Mesendoderm (in vitro differentiated cells): ENCODE results near the gene CAMSAP3.

Source experiments
- DNase-seq: peaks from one replicate; pipeline ENCODE4 v3.0.0; 2013
- H2AK5ac ChIP-seq: 2 replicates; pipeline ENCODE4 v1.6.1; 2013; ENCODE audit warnings: low read length, inconsistent platforms
- H2BK120ac ChIP-seq: 2 replicates; pipeline ENCODE4 v1.6.1; 2013; ENCODE audit warnings: low read depth, mild to moderate bottlenecking, low read length, moderate library complexity, mixed read lengths
- H2BK15ac ChIP-seq: replicated peaks from 2 replicates; pipeline ENCODE4 v1.6.1; 2013; ENCODE audit warnings: low read depth, mild to moderate bottlenecking, moderate library complexity
- H2BK5ac ChIP-seq: 2 replicates; pipeline ENCODE4 v1.6.1; 2013; ENCODE audit warnings: low read length, inconsistent platforms
- H3K18ac ChIP-seq: 2 replicates; pipeline ENCODE4 v1.6.1; 2013; ENCODE audit warnings: mild to moderate bottlenecking, low read length, mixed read lengths
- H3K23ac ChIP-seq: one replicate; pipeline ENCODE4 v1.6.1; 2013; ENCODE audit warnings: low read length
- H3K27ac ChIP-seq: 2 replicates; pipeline ENCODE4 v1.5.1; 2013; ENCODE audit warnings: low read depth, mild to moderate bottlenecking, inconsistent platforms, low read length, moderate library complexity
- H3K27me3 ChIP-seq: 2 replicates; pipeline ENCODE4 v1.6.1; 2013; ENCODE audit warnings: low read length, control low read depth, mild to moderate bottlenecking, inconsistent platforms; ENCODE audit not compliant: insufficient read depth, poor library complexity
- H3K36me3 ChIP-seq: 2 replicates; pipeline ENCODE4 v1.6.1; 2013; ENCODE audit warnings: low read length, inconsistent platforms; ENCODE audit not compliant: control insufficient read depth, insufficient read depth
- H3K4ac ChIP-seq: one replicate; pipeline ENCODE4 v1.6.1; 2013; ENCODE audit warnings: low read depth, mild to moderate bottlenecking, low read length, moderate library complexity
- H3K4me1 ChIP-seq: 2 replicates; pipeline ENCODE4 v1.6.1; 2013; ENCODE audit warnings: low read depth, low read length, inconsistent platforms; ENCODE audit not compliant: control insufficient read depth
- H3K4me2 ChIP-seq: 2 replicates; pipeline ENCODE4 v1.6.1; 2013; ENCODE audit warnings: low read length
- H3K4me3 ChIP-seq: 2 replicates; pipeline ENCODE4 v1.5.1; 2013; ENCODE audit warnings: mild to moderate bottlenecking, low read length
- H3K56ac ChIP-seq: one replicate; pipeline ENCODE4 v1.6.1; 2013; ENCODE audit warnings: low read length
- H3K79me1 ChIP-seq: 2 replicates; pipeline ENCODE4 v1.6.1; 2013; ENCODE audit warnings: low read length, inconsistent platforms
- H3K79me2 ChIP-seq: 2 replicates; pipeline ENCODE4 v1.6.1; 2013; ENCODE audit warnings: mild to moderate bottlenecking, low read length; ENCODE audit not compliant: control insufficient read depth, insufficient read depth
- H3K9ac ChIP-seq: 2 replicates; pipeline ENCODE4 v1.6.1; 2013; ENCODE audit warnings: low read length, inconsistent platforms
- H4K5ac ChIP-seq: one replicate; pipeline ENCODE4 v1.6.1; 2013; ENCODE audit warnings: low read length
- H4K8ac ChIP-seq: one replicate; pipeline ENCODE4 v1.6.1; 2013; ENCODE audit warnings: low read depth, mild to moderate bottlenecking, control low read depth, low read length, moderate library complexity
- WGBS: extraction: QIAGEN DNeasy Blood & Tissue Kit; methylation state at CpG from one replicate; pipeline ENCODE4 v1.1.7; 2013; ENCODE audit warnings: low lambda C conversion rate, missing lambda C conversion rate; ENCODE audit not compliant: insufficient coverage; ENCODE audit errors: extremely low coverage; 5-methylcytosine and 5-hydroxymethylcytosine counted together

The CAMSAP3 gene

DNA sequence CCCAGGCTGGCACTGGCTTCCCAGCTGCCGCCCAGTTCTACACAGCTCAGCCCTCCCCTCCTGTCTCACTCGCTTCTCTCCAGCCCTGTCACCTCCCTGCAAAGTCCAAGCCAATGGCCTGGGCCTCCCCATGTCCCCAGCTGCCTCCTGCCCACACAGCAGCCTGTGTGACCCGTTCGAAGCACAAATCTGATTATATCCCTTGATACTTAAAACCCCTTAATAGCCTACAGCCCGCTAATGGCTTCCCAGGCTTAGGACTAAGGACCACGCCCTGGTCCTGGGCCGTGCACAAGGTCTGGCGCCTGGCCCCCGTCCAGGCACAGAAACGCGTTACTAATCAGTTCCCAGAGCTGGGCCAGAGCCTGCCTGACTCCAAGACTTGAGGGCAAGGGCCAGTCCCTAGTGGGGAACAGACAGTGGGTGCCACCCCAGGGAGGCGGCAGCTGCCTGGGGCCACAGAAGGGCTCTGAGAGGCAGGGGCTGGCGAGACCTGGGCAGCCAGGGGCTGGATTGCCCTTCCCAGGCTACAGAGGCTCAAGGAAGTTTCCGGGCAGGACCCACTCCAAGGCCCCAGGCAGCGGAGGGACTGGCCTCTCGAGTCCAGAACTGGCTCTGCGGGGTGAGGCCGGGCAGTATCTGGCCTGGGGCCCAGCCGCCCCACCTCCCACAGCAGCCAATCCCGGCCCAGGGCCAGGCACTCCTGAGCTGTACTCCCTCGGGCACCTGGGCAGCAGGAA lies 23.3 kb downstream of the CAMSAP3 start:
- H3K18ac ChIP-seq: no peak overlapping the region
- H4K8ac ChIP-seq: no peak overlapping the region
- no peak for DNase-seq
- no peaks in the 10 kb centered on the region for H3K4me1 ChIP-seq
- H3K56ac ChIP-seq: no peak overlapping the region
- H3K4me2 ChIP-seq: no peak overlapping the region
- no peak overlapping the region for H2BK5ac ChIP-seq
- no CpG with 5 or more reads among the region's 21 CpGs for WGBS
- no peaks in the 10 kb centered on the region for H3K27me3 ChIP-seq
- H3K79me2 ChIP-seq: no peaks in the 10 kb centered on the region
- H3K36me3 ChIP-seq: peaks cover 9% of the 10 kb centered on the region
- H3K27ac ChIP-seq: no peak overlapping the region
- H4K5ac ChIP-seq: no peak overlapping the region
- H3K9ac ChIP-seq: no peak overlapping the region
- no peak overlapping the region for H2AK5ac ChIP-seq
- no peaks in the 10 kb centered on the region for H3K79me1 ChIP-seq
- H3K23ac ChIP-seq: no peak overlapping the region
- no peak overlapping the region for H3K4me3 ChIP-seq
- H3K4ac ChIP-seq: no peak overlapping the region
- no peak overlapping the region for H2BK120ac ChIP-seq
- H2BK15ac ChIP-seq: no peak overlapping the region

- H2AK5ac ChIP-seq: no peak overlapping the region
- no peak overlapping the region for H3K18ac ChIP-seq
- no peak overlapping the region for H2BK15ac ChIP-seq
- no peak overlapping the region for H4K8ac ChIP-seq
- no peak overlapping the region for H3K56ac ChIP-seq
- H3K4me1 ChIP-seq: no peaks in the 10 kb centered on the region
- H3K79me2 ChIP-seq: no peaks in the 10 kb centered on the region
- H3K23ac ChIP-seq: no peak overlapping the region
- no peak overlapping the region for H2BK120ac ChIP-seq
- no peak overlapping the region for H3K27ac ChIP-seq
- H3K4me2 ChIP-seq: no peak overlapping the region
- H3K27me3 ChIP-seq: no peaks in the 10 kb centered on the region
- no peak overlapping the region for H3K4me3 ChIP-seq
- H3K36me3 ChIP-seq: peaks cover 9% of the 10 kb centered on the region
- no peak overlapping the region for H4K5ac ChIP-seq
- DNase-seq: no peak
- no peak overlapping the region for H3K4ac ChIP-seq
- no peaks in the 10 kb centered on the region for H3K79me1 ChIP-seq
- no peak overlapping the region for H2BK5ac ChIP-seq
- no CpG with 5 or more reads among the region's 48 CpGs for WGBS
- H3K9ac ChIP-seq: no peak overlapping the region
These were observed 24.2 kb downstream of the CAMSAP3 start for GRCh38 chr19:7619671-7620441.

- Histone ChIP-seq H4K5ac (no peak overlapping the region), H3K4ac (no peak overlapping the region), H3K56ac (no peak overlapping the region), H3K4me3 (no peak overlapping the region), H4K8ac (no peak overlapping the region), H3K4me1 (no peaks in the 10 kb centered on the region), H2BK15ac (no peak overlapping the region), H3K27me3 (no peaks in the 10 kb centered on the region), H3K23ac (no peak overlapping the region), H2BK5ac (no peak overlapping the region), H3K36me3 (peaks cover 9% of the 10 kb centered on the region), H3K79me1 (no peaks in the 10 kb centered on the region), H2BK120ac (no peak overlapping the region), H2AK5ac (no peak overlapping the region), H3K4me2 (no peak overlapping the region), H3K18ac (no peak overlapping the region), H3K9ac (no peak overlapping the region), H3K79me2 (no peaks in the 10 kb centered on the region), H3K27ac (no peak overlapping the region)
- DNase-seq: no peak
- no CpG with 5 or more reads among the region's 57 CpGs for WGBS
These were observed 25.1 kb downstream of the CAMSAP3 start for GRCh38 chr19:7620442-7621412.

DNA sequence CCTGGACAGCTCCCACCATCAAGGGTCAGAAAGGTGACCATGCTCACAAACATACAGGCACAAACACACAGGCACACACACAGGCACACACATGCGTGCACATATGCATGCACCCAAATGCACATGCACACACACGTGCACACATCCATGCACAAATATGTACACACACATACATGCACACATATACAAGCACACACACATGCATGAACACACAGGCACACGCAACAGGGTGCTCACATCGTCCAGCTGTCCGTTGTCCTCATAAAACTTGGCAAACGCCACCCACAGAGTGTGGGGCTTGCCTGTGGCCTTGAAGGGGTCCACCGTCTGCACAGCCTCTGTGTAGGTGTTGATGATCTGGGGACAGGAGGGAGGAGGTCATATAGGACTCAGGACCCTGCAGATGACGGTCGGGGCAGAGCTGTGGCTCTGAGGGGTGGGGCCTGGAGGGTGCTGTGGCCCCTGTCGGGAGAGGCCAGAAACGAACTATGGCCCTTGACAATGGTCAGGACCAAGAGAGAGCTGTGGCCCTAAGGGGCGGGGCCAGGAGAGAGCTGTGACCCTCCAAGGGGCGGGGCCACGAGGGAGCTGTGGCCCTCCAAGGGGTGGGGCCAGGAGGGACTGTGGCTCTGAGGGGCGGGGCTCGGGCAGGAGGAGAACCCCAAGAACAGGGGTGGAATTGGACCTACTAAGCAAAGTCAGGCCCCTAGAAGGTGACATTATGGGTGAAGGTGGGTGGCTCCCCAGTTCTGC lies 27.4 kb downstream of the CAMSAP3 start:
- Histone ChIP-seq H3K27me3 (no peaks in the 10 kb centered on the region), H4K8ac (no peak overlapping the region), H2BK5ac (no peak overlapping the region), H2BK15ac (no peak overlapping the region), H3K79me1 (peaks cover 11% of the 10 kb centered on the region), H3K9ac (no peak overlapping the region), H2AK5ac (no peak overlapping the region), H3K18ac (no peak overlapping the region), H3K27ac (no peak overlapping the region), H3K79me2 (peaks cover 18% of the 10 kb centered on the region), H3K56ac (no peak overlapping the region), H3K4me2 (no peak overlapping the region), H3K4ac (no peak overlapping the region), H3K23ac (no peak overlapping the region), H2BK120ac (no peak overlapping the region), H3K4me3 (no peak overlapping the region), H3K36me3 (peaks cover 9% of the 10 kb centered on the region), H4K5ac (no peak overlapping the region), H3K4me1 (no peaks in the 10 kb centered on the region)
- DNase-seq: no peak
- no CpG with 5 or more reads among the region's 16 CpGs for WGBS
